ENCODE data around the gene ROBO4. TPM values are rescaled to one million over a fixed set of nuclear protein-coding genes. Genes with fewer than 3 reads are reported as not detected.

ROBO4 gene
- total RNA-seq, 1 experiment from 2014 or later, result not detected

DNA sequence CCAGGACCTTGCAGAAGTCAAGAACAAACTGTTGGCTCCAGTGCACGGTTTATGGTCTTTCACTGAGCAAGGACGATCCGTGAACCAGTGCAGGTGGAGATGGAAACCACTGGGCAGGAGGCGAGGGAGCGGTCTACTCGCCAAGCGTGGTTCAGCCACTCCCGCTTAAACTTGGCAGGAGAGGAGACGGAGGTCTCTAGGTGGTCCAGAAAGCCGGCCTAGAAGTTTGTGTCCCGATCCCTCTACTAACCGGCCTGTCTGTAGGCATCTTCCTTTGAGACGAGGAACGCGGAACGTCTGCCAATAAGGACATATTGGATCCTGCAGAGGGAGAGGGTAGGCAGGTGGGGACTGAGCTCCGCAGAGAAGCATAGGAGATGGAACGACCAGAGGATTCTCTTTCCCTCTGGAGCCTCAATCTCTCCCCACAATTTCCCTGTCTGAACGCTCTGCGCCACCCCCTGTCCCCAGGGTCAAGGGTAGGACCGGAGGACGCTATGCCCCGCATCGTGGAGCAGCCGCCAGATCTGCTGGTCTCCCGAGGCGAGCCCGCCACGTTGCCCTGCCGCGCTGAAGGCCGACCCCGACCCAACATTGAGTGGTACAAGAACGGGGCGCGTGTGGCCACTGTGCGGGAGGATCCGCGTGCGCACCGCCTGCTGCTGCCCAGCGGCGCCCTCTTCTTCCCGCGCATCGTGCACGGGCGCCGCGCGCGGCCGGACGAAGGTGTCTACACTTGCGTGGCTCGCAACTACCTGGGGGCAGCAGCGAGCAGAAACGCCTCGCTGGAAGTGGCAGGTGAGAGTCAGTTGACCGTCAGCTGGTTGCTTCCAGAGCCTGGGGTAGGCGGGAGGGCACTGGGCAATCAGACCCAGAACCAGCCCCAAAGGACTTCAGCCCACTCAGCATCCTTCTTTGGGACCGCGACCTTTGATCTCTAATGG, 29.1 kb downstream of the ROBO4 start:
- Histone ChIP-seq H3K27ac (ENCODE audit: low read depth, low read length) (no peak overlapping the region), H3K9me3 (ENCODE audit: control insufficient read depth in 1 of 2, insufficient read depth in 1 of 2, low read depth in 1 of 2, low read length in 2 of 2) (no peaks in the 10 kb centered on the region), H3K9me2 (ENCODE audit: insufficient read depth) (no peaks in the 10 kb centered on the region), H4K20me1 (ENCODE audit: insufficient read depth) (no peaks in the 10 kb centered on the region), H3K36me3 (ENCODE audit: control insufficient read depth in 1 of 2, insufficient read depth in 2 of 2, low read length in 2 of 2) (no peaks in the 10 kb centered on the region), H3K79me2 (ENCODE audit: insufficient read depth, low read length) (no peaks in the 10 kb centered on the region), H2AFZ (ENCODE audit: low read depth, low read length, poor library complexity, severe bottlenecking) (no peak overlapping the region), H3K9ac (ENCODE audit: low read length) (no peak overlapping the region), H3K4me2 (ENCODE audit: low read length) (no peak overlapping the region), H3K4me1 (ENCODE audit: control insufficient read depth in 1 of 2, insufficient read depth in 2 of 2, low read length in 2 of 2) (peaks cover 0 to under 1% of the 10 kb centered on the region in 2 experiments; a peak in 2 of 4 replicates), H3K27me3 (ENCODE audit: insufficient read depth, low read length) (peaks cover 29% of the 10 kb centered on the region; the same call in 1 of the 2 replicates), H3K4me3 (replicated peaks in 1 of 2; ENCODE audit: low read depth in 1 of 2, low read length in 2 of 2) (no peak overlapping the region)
- CTCF ChIA-PET, result no interaction called here
- no TSS peak for BruUV-seq (replicated peaks)
- intact Hi-C loops (cut with micrococcal nuclease), result loop anchor here (10.0 kb wide), 1 partner anchor 454 kb away; no protein-coding TSS in a partner anchor
- RAD21 ChIA-PET (ENCODE audit: low non-redundant PET in 1 of 2, low total read pairs in 2 of 2, uncharacterized antibody in 2 of 2, unreplicated experiment in 2 of 2), result no interaction called here
- POLR2A ChIA-PET, result no interaction called here
- TF ChIP-seq ELF1 (IDR thresholded peaks at IDR 0.05; ENCODE audit: borderline replicate concordance, low read depth), result no peak
- no peak for TF ChIP-seq EZH2phosphoT487 (IDR thresholded peaks at IDR 0.05; ENCODE audit: borderline replicate concordance)
- no peak for TF ChIP-seq TCF7L2 (IDR thresholded peaks at IDR 0.05; ENCODE audit: borderline replicate concordance, extremely low read depth, insufficient read depth, insufficient read length)
- no peak for TF ChIP-seq CEBPB (IDR thresholded peaks at IDR 0.05; ENCODE audit: low read depth)
- TF ChIP-seq ATF3 (IDR thresholded peaks at IDR 0.05), result no peak
- TF ChIP-seq, protein P1, sequence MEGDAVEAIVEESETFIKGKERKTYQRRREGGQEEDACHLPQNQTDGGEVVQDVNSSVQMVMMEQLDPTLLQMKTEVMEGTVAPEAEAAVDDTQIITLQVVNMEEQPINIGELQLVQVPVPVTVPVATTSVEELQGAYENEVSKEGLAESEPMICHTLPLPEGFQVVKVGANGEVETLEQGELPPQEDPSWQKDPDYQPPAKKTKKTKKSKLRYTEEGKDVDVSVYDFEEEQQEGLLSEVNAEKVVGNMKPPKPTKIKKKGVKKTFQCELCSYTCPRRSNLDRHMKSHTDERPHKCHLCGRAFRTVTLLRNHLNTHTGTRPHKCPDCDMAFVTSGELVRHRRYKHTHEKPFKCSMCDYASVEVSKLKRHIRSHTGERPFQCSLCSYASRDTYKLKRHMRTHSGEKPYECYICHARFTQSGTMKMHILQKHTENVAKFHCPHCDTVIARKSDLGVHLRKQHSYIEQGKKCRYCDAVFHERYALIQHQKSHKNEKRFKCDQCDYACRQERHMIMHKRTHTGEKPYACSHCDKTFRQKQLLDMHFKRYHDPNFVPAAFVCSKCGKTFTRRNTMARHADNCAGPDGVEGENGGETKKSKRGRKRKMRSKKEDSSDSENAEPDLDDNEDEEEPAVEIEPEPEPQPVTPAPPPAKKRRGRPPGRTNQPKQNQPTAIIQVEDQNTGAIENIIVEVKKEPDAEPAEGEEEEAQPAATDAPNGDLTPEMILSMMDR (IDR thresholded peaks at IDR 0.05 in 2 of 3, conservative IDR thresholded peaks at IDR 0.05 in 1 of 3; ENCODE audit: borderline replicate concordance in 1 of 3, insufficient read depth in 1 of 3, low read depth in 2 of 3, low read length in 2 of 3), result no peak
- no peak for TF ChIP-seq POLR2AphosphoS5 (IDR thresholded peaks at IDR 0.05; ENCODE audit: low read depth, low read length)
- TF ChIP-seq, protein P2, sequence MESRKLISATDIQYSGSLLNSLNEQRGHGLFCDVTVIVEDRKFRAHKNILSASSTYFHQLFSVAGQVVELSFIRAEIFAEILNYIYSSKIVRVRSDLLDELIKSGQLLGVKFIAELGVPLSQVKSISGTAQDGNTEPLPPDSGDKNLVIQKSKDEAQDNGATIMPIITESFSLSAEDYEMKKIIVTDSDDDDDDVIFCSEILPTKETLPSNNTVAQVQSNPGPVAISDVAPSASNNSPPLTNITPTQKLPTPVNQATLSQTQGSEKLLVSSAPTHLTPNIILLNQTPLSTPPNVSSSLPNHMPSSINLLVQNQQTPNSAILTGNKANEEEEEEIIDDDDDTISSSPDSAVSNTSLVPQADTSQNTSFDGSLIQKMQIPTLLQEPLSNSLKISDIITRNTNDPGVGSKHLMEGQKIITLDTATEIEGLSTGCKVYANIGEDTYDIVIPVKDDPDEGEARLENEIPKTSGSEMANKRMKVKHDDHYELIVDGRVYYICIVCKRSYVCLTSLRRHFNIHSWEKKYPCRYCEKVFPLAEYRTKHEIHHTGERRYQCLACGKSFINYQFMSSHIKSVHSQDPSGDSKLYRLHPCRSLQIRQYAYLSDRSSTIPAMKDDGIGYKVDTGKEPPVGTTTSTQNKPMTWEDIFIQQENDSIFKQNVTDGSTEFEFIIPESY (IDR thresholded peaks at IDR 0.05; ENCODE audit: extremely low read depth, insufficient replicate concordance, low read length), result no peak
- TF ChIP-seq ZNF274 (IDR thresholded peaks at IDR 0.05; ENCODE audit: low read depth, low read length), result no peak
- no peak for TF ChIP-seq EZH2 (IDR thresholded peaks at IDR 0.05)
- no peak for TF ChIP-seq MAX (IDR thresholded peaks at IDR 0.05)
- TF ChIP-seq FOSL1 (IDR thresholded peaks at IDR 0.05; ENCODE audit: low read depth), result no peak
- TF ChIP-seq, protein P3, sequence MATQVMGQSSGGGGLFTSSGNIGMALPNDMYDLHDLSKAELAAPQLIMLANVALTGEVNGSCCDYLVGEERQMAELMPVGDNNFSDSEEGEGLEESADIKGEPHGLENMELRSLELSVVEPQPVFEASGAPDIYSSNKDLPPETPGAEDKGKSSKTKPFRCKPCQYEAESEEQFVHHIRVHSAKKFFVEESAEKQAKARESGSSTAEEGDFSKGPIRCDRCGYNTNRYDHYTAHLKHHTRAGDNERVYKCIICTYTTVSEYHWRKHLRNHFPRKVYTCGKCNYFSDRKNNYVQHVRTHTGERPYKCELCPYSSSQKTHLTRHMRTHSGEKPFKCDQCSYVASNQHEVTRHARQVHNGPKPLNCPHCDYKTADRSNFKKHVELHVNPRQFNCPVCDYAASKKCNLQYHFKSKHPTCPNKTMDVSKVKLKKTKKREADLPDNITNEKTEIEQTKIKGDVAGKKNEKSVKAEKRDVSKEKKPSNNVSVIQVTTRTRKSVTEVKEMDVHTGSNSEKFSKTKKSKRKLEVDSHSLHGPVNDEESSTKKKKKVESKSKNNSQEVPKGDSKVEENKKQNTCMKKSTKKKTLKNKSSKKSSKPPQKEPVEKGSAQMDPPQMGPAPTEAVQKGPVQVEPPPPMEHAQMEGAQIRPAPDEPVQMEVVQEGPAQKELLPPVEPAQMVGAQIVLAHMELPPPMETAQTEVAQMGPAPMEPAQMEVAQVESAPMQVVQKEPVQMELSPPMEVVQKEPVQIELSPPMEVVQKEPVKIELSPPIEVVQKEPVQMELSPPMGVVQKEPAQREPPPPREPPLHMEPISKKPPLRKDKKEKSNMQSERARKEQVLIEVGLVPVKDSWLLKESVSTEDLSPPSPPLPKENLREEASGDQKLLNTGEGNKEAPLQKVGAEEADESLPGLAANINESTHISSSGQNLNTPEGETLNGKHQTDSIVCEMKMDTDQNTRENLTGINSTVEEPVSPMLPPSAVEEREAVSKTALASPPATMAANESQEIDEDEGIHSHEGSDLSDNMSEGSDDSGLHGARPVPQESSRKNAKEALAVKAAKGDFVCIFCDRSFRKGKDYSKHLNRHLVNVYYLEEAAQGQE (IDR thresholded peaks at IDR 0.05; ENCODE audit: low read depth), result no peak
- TF ChIP-seq YY1 (IDR thresholded peaks at IDR 0.05; ENCODE audit: extremely low read depth, insufficient replicate concordance, low read depth, low read length), result no peak
- TF ChIP-seq ZFX (IDR thresholded peaks at IDR 0.05), result no peak
- no peak for TF ChIP-seq RAD21 (IDR thresholded peaks at IDR 0.05; ENCODE audit: low read depth)
- no peak for TF ChIP-seq SP1 (IDR thresholded peaks at IDR 0.05; ENCODE audit: low read depth)
- no peak for TF ChIP-seq POLR2A (IDR thresholded peaks at IDR 0.05; ENCODE audit: borderline replicate concordance, extremely low read depth, insufficient read depth, insufficient read length)
- ATAC-seq (no peak), DNase-seq (ENCODE audit: low read depth, low spot score) (no peak)

Measured in HCT116 (cell line).